ENCODE measurements around the gene FZD10. TPM values are rescaled to one million over a fixed set of nuclear protein-coding genes. Genes with fewer than 3 reads are reported as not detected.

The FZD10 gene
- total RNA-seq, 1 experiment from 2014 or later: not detected

GRCh38 chr12:130120012-130120805 is 42.1 kb upstream of the FZD10 start:
- Histone ChIP-seq H3K4me1 (ENCODE audit: control insufficient read depth in 1 of 2, insufficient read depth in 2 of 2, low read length in 2 of 2) (no peaks in the 10 kb centered on the region), H3K9ac (ENCODE audit: low read length) (no peak overlapping the region), H3K4me2 (ENCODE audit: low read length) (no peak overlapping the region), H3K9me3 (ENCODE audit: control insufficient read depth in 1 of 2, insufficient read depth in 1 of 2, low read depth in 1 of 2, low read length in 2 of 2) (peaks cover 0 to 11% of the 10 kb centered on the region in 2 experiments; a peak in 2 of 4 replicates), H3K79me2 (ENCODE audit: insufficient read depth, low read length) (no peaks in the 10 kb centered on the region), H4K20me1 (ENCODE audit: insufficient read depth) (no peaks in the 10 kb centered on the region), H3K36me3 (ENCODE audit: control insufficient read depth in 1 of 2, insufficient read depth in 2 of 2, low read length in 2 of 2) (no peaks in the 10 kb centered on the region), H3K27me3 (ENCODE audit: insufficient read depth, low read length) (no peaks in the 10 kb centered on the region), H3K4me3 (replicated peaks in 1 of 2; ENCODE audit: low read depth in 1 of 2, low read length in 2 of 2) (no peak overlapping the region), H3K27ac (ENCODE audit: low read depth, low read length) (no peak overlapping the region), H2AFZ (ENCODE audit: low read depth, low read length, poor library complexity, severe bottlenecking) (no peak overlapping the region), H3K9me2 (ENCODE audit: insufficient read depth) (no peaks in the 10 kb centered on the region)
- TF ChIP-seq JUND (IDR thresholded peaks at IDR 0.05) (no peak), CEBPB (IDR thresholded peaks at IDR 0.05; ENCODE audit: low read depth) (no peak), TCF7L2 (IDR thresholded peaks at IDR 0.05; ENCODE audit: borderline replicate concordance, extremely low read depth, insufficient read depth, insufficient read length) (no peak), RAD21 (IDR thresholded peaks at IDR 0.05; ENCODE audit: low read depth) (no peak), POLR2A (IDR thresholded peaks at IDR 0.05; ENCODE audit: borderline replicate concordance, extremely low read depth, insufficient read depth, insufficient read length) (no peak), SIN3A (IDR thresholded peaks at IDR 0.05; ENCODE audit: low read depth) (no peak), EZH2phosphoT487 (IDR thresholded peaks at IDR 0.05; ENCODE audit: borderline replicate concordance) (no peak), ZFX (IDR thresholded peaks at IDR 0.05) (no peak), ELF1 (IDR thresholded peaks at IDR 0.05; ENCODE audit: borderline replicate concordance, low read depth) (no peak), EZH2 (IDR thresholded peaks at IDR 0.05) (no peak), CBX3 (IDR thresholded peaks at IDR 0.05; ENCODE audit: low read depth) (no peak), ATF3 (IDR thresholded peaks at IDR 0.05) (no peak), EGR1 (IDR thresholded peaks at IDR 0.05; ENCODE audit: low read depth) (no peak), YY1 (IDR thresholded peaks at IDR 0.05; ENCODE audit: extremely low read depth, insufficient replicate concordance, low read depth, low read length) (no peak), FOSL1 (IDR thresholded peaks at IDR 0.05; ENCODE audit: low read depth) (no peak)
- TF ChIP-seq, protein P1, sequence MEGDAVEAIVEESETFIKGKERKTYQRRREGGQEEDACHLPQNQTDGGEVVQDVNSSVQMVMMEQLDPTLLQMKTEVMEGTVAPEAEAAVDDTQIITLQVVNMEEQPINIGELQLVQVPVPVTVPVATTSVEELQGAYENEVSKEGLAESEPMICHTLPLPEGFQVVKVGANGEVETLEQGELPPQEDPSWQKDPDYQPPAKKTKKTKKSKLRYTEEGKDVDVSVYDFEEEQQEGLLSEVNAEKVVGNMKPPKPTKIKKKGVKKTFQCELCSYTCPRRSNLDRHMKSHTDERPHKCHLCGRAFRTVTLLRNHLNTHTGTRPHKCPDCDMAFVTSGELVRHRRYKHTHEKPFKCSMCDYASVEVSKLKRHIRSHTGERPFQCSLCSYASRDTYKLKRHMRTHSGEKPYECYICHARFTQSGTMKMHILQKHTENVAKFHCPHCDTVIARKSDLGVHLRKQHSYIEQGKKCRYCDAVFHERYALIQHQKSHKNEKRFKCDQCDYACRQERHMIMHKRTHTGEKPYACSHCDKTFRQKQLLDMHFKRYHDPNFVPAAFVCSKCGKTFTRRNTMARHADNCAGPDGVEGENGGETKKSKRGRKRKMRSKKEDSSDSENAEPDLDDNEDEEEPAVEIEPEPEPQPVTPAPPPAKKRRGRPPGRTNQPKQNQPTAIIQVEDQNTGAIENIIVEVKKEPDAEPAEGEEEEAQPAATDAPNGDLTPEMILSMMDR (IDR thresholded peaks at IDR 0.05 in 2 of 3, conservative IDR thresholded peaks at IDR 0.05 in 1 of 3; ENCODE audit: borderline replicate concordance in 1 of 3, insufficient read depth in 1 of 3, low read depth in 2 of 3, low read length in 2 of 3): no peak
- TF ChIP-seq, protein P2, sequence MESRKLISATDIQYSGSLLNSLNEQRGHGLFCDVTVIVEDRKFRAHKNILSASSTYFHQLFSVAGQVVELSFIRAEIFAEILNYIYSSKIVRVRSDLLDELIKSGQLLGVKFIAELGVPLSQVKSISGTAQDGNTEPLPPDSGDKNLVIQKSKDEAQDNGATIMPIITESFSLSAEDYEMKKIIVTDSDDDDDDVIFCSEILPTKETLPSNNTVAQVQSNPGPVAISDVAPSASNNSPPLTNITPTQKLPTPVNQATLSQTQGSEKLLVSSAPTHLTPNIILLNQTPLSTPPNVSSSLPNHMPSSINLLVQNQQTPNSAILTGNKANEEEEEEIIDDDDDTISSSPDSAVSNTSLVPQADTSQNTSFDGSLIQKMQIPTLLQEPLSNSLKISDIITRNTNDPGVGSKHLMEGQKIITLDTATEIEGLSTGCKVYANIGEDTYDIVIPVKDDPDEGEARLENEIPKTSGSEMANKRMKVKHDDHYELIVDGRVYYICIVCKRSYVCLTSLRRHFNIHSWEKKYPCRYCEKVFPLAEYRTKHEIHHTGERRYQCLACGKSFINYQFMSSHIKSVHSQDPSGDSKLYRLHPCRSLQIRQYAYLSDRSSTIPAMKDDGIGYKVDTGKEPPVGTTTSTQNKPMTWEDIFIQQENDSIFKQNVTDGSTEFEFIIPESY (IDR thresholded peaks at IDR 0.05; ENCODE audit: extremely low read depth, insufficient replicate concordance, low read length): no peak
- RAD21 ChIA-PET (ENCODE audit: low non-redundant PET in 1 of 2, low total read pairs in 2 of 2, uncharacterized antibody in 2 of 2, unreplicated experiment in 2 of 2): no interaction called here
- ATAC-seq (no peak), DNase-seq (ENCODE audit: low read depth, low spot score) (no peak)
- POLR2A ChIA-PET: no interaction called here
- no TSS peak for BruUV-seq (replicated peaks)
- intact Hi-C loops (cut with micrococcal nuclease): no loop called here
- CTCF ChIA-PET: no interaction called here

Data from HCT116 (cell line).